ENCODE data around the gene KATNAL2.
A peak's percentile ranks its signal among the peaks of the same experiment; 100 is the strongest.

KATNAL2 gene

GRCh38 chr18:47150824-47151366, 233.5 kb downstream of the KATNAL2 start:
- H3K4me3 ChIP-seq, result peak overlapping the region; percentile 95
- H3K27ac ChIP-seq, result peak overlapping the region; percentile 78 to 98
- TF ChIP-seq CTCF (IDR thresholded peaks at IDR 0.05), result no peak
- no peak for DNase-seq (ENCODE audit: low spot score)

GRCh38 chr18:47151439-47151838, 234.0 kb downstream of the KATNAL2 start:
- Histone ChIP-seq H3K27ac (no peak overlapping the region), H3K4me3 (peak overlapping the region; percentile 95)
- no peak for TF ChIP-seq CTCF (IDR thresholded peaks at IDR 0.05)
- DNase-seq (ENCODE audit: low spot score), result no peak

All from coronary artery (tissue), 2 donors.